T-helper 2 cell (primary cell): ENCODE measurements around the gene DAAM1.

ENCODE experiments used
- DNase-seq, 5 experiments: peaks; one replicate each; pipeline versions ENCODE4 v3.0.0 to v3.0.0-alpha.2; 2012 to 2022

DAAM1 gene

GRCh38 chr14:59224341-59224740 lies 35.9 kb downstream of the DAAM1 start:
- DNase-seq: no peak

DNA sequence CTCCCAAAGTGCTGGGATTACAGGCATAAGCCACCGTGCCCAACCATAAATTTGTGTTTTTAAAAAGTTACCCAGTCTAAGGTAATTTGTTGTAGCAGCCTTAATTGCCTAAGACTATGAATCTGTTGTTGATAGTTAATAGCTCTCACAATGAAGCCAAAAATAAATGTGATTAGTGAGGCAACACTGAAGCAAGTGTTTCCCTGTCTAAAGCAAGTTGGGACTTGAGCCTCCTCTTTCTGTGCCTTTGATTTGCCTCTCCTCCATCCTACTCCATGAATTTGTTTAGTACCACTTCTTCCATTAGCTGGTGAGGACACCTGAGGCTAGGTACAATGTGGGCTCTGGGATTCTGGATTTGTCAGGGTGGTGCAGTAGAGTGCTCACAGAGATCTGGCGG lies 36.8 kb downstream of the DAAM1 start:
- no peak for DNase-seq

DNA sequence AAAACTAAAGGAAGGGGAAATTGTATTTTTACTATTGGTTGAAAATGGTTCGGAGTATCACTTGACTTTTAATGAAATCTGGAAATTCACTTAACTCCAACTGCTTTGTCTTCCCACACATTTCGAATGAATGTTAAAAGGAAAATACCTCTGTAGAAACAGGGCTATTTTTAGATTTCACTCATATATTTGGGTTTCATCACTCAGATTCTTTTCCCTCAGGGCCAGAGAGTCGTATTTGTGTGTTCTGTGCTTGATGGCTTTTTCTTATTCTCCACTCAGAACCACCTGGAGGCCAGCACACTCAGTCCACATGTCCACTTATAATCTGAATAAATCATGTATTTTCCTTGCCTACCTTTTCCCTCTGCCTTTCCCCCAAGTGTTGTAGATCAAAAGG lies 40.0 kb downstream of the DAAM1 start:
- no peak for DNase-seq

DNA sequence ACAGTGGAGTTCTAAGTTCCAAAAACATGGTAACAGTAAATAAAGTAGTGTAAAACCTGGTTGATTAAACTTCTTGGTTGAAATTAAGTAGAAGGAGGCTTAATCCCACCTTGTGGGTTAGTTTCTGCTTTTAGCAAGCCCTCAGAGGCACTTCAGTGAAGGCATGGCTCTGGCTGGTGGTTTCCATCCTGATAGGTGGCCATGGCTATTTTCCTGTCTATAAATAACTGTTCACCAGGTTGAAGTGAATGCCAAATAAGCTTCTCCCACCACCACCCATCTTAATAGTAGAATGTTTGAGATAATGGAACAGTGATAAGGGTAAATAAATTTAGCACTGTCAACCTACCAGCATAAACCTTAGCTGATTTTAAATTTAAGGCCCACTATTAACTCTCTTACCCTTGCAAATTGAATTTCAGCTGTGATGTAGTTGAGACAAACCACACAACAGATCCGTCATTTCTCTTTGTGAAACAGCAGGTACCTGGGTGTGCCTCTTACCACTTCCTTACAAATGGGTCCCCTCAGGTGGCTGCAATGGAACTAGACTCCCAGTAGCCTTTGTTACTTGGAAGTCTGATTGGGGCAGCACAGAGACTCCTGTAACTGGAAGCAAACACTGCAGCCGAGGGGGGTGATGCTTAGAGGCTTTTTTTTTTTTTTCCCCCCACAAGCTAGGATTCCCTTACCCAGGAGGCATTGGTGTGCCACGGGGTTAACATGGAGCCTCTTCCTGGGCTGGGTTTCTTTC lies 41.4 kb downstream of the DAAM1 start:
- peak in 1 of 5 experiments; percentile 36 for DNase-seq

DNA sequence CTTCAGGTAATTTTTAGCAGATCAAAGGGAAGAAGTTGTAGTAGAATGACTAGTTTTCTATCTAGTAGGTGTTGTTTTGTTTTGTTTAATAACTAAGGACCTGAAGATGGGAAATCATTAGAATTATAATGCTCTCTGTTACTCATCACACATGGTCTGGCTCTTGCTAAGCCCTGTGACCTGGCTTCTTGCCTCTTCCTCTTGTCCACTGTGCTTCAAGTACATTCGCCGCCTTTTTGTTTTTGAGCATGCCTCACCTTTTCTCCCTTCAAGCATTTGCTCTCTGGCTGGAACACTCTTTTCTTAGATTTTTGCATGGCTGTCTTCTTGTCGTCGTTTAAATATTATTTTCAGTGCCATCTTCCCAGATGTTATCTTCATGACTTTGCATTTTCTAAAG lies 47.7 kb downstream of the DAAM1 start:
- DNase-seq: no peak

DNA sequence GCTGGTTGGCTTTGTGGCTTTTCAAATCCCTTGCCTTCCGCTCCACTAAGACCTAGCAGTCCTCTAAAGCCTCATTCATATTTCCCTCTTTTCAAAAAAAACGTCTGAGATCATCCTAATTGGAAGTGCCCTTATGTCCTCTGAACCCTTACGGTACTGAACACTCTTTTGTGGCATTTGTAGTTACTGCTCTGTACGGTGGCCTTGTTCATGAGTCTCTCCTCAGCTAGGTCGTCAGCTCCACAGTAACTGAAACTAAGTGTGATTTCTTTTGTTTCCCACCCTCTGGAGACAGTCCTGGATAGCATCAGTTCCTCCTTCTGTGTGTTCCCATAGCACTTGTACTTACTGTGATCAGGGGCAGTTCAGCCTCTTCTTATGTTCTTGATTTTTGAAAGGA lies 49.7 kb downstream of the DAAM1 start:
- no peak for DNase-seq

DNA sequence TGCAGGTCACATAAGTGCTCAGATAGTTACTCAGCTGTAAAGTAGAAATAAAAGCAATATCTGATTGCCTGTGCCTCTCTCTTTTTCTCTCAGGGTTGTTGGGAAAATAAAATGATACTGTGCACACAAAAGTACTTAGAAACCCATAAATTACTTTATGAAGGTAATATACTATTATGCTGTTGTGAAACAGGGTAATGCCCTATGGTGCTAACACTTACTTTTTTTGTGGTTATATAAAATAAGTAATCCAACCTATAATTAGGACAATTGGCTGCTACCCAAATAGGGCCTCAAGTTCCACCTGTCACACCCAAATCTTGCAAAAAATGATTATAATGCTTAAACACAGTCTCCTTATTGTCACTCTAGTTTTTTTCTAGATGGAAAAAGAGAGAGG lies 50.6 kb downstream of the DAAM1 start:
- DNase-seq: no peak

DNA sequence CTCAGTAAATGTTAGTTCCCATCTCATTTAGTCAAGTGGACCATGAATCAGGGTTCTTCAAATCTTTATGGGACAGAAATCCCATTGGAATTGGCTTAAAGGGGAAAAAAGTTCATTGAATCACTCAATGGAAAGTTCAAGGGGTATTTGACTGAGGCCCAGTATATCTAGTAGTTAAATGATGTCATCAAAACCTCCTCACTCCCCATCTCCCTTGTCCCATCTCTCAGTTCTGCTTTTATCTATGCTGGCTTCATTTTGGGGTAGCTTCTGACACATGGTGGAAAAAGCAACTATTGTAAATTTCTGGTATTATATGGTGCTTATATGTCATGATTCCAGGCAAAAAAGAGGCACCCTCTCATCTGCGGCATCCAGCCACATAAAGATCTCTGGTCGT lies 51.9 kb downstream of the DAAM1 start:
- no peak for DNase-seq

GRCh38 chr14:59241121-59241520 lies 52.7 kb downstream of the DAAM1 start:
- no peak for DNase-seq

DNA sequence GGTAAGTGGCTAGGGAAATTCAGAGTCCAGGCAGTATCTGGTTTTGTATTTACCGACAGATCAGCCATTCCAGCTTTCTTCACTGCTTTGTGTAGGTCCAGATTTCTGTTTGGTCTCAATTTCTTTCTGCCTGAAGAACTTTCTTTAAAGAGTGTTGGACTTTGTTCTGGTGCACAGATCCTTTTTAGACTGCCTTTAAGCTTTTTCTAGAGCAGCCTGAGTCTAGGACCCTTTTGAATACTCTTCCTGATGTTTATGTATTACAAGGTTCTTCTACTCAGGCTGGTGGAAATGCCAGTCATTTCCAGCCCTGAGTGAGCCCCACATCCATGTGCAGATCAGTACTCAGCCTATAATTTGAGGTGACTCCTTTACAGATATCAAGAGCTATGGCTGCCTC lies 54.7 kb downstream of the DAAM1 start:
- DNase-seq: no peak

- DNase-seq: no peak
Measured at GRCh38 chr14:59244581-59244980, 56.1 kb downstream of the DAAM1 start.

DNA sequence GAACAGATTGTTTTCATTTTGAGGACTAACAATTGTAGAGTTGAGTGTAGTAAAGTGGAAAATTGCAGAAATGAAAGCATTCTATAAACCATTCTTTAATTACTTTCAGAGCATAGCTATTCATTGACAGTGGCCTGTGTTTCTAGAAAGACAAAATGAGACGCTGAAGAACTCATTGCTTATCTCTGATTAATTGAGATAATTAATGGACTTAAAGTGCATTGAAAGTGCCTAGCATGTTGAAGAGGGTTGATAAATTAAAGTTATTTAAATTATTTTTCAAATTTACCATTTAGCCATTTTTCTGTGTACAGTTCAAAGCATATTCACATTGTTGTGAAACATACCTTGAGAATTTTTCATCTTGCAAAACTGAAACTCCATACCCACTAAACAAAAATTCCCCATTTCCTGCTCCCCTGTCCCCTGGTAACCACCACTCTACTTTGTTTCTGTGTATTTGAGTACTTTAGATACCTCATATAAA lies 57.4 kb downstream of the DAAM1 start:
- DNase-seq: no peak

- no peak for DNase-seq
Measured at GRCh38 chr14:59246566-59246965, 58.1 kb downstream of the DAAM1 start.

DNA sequence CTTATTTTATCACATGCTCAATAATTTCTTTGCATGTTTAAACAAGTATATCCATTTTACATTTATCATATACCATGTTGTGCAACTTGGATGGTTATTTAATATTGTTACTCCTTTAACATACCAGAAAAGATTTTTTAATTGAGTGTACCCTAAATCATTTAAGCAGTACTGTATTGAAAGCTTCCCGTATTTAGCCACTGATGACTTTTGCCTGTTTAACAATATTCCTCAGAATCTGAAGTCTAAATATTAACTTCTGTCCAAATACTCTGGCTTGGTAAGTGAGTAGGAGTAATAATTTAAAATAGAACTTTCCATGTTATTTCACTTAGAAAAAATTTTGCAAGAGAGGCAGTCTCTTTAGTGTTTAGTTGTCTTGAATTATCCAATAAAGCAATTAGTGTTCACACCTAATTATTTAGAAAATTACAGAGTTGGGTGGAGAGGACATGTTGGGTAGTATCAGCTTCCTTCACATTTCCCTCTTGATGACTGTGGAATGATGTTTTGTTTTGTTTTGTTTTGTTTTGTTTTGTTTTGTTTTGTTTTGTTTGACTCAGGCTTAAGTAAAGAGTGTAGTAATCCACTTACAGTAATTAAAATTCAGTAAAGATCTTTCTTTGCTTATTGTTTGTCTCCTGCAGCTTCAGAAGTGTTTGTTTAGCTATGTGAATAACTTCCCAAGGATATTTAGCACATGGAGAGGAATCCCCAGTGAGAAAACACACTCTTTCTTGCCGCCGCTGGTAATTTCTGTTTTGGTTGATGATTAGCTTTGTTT lies 59.5 kb downstream of the DAAM1 start:
- DNase-seq: no peak

- no peak for DNase-seq
Measured at GRCh38 chr14:59249029-59249428, 60.6 kb downstream of the DAAM1 start.

GRCh38 chr14:59251811-59252771 lies 63.6 kb downstream of the DAAM1 start:
- DNase-seq: no peak

GRCh38 chr14:59252772-59253500 lies 64.5 kb downstream of the DAAM1 start:
- DNase-seq: no peak

- DNase-seq: no peak
Measured at GRCh38 chr14:59253527-59253926, 65.1 kb downstream of the DAAM1 start.

DNA sequence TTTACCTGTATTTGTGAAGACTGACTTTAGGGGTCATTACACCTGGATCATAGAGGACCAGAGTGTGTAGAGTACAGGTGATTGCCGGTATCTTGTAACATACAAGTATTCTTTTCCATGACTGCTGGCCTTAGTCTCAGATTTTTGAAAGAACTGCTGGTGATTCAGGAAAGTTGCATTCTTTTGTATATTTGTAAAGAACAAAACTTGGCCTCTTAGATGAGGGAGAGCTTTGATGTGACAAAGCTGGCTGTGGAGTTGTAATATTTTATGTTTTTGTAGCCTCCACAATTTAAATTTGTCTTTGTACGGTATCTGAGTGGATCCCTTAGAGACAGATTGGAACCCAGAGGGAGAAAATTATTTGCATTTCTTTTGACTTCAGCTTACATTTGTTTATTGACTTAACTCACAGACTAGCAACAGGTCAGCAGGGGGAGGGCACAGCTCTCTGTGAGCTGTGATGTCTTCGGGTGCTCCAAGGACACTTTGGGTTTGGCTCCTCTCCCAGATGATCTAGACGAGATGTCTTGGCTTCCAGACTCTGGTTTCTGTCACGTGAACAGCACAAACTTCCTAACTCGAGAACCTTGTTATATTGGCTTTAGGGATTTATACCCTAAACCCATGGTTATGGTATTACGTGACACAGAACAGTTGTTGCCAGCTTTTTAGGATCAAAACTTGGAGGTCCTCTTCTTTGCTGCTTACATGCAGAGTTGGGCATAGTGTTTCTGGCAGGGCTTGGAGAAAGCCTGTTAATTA lies 65.9 kb downstream of the DAAM1 start:
- no peak for DNase-seq

- DNase-seq: no peak
Measured at GRCh38 chr14:59254911-59255545, 66.6 kb downstream of the DAAM1 start.

GRCh38 chr14:59256331-59256730 lies 67.9 kb downstream of the DAAM1 start:
- DNase-seq: no peak
